Esophagus (tissue), 2 donors: Measurements from ENCODE around the gene FIBCD1. TPM values are rescaled to one million over a fixed set of nuclear protein-coding genes. Genes with fewer than 3 reads are reported as not detected.
A peak's percentile ranks its signal among the peaks of the same experiment; 100 is the strongest.

Experiments used
- H3K27ac ChIP-seq, 2 donors: one replicate each; pipeline ENCODE4 v1.5.1; 2013; ENCODE audit warnings: low read depth in 2 of 2, mild to moderate bottlenecking in 2 of 2, inconsistent platforms in 1 of 2, low read length in 1 of 2, moderate library complexity in 1 of 2
- H3K27me3 ChIP-seq, 2 donors: one replicate each; pipeline ENCODE4 v1.6.1; 2013; ENCODE audit warnings: low read length in 2 of 2, control low read depth in 1 of 2, mild to moderate bottlenecking in 1 of 2; ENCODE audit not compliant: insufficient read depth in 2 of 2, control insufficient read depth in 1 of 2
- H3K36me3 ChIP-seq, 2 donors: one replicate each; pipeline ENCODE4 v1.6.1; 2013; ENCODE audit warnings: low read length in 1 of 2; ENCODE audit not compliant: control insufficient read depth in 2 of 2, insufficient read depth in 2 of 2
- H3K4me1 ChIP-seq, 2 donors: one replicate each; pipeline ENCODE4 v1.6.1; 2013; ENCODE audit warnings: low read length in 1 of 2; ENCODE audit not compliant: control insufficient read depth in 2 of 2, insufficient read depth in 2 of 2
- H3K4me3 ChIP-seq, 2 donors: one replicate each; pipeline ENCODE4 v1.5.1; 2013; ENCODE audit warnings: low read length in 2 of 2, mild to moderate bottlenecking in 2 of 2, low read depth in 1 of 2, moderate library complexity in 1 of 2
- H3K9me3 ChIP-seq, 2 donors: one replicate each; pipeline ENCODE4 v1.6.1; 2013; ENCODE audit warnings: mild to moderate bottlenecking in 2 of 2, low read depth in 1 of 2, low read length in 1 of 2, moderate library complexity in 1 of 2; ENCODE audit not compliant: control insufficient read depth in 2 of 2, insufficient read depth in 1 of 2
- WGBS, 2 donors: extraction: QIAGEN DNeasy Blood & Tissue Kit; methylation state at CpG; one replicate each; pipeline ENCODE4 v1.1.7; 2013; 5-methylcytosine and 5-hydroxymethylcytosine counted together
- polyA plus RNA-seq, 2 donors: library from polyadenylated mRNA; stranded (reverse); fragments of 200-250 nt; gene quantifications; one replicate each; pipeline ENCODE4 v1.2.3, GENCODE V29; 2013
- donor health status: healthy with polysubstance abuse.
- donor health status: Bipolar disorder and iron deficiency.

Gene FIBCD1
- polyA plus RNA-seq, 2 donors = 0.06 to 0.24 TPM

- no peaks in the 10 kb centered on the region for H3K36me3 ChIP-seq
- H3K27me3 ChIP-seq = peaks cover 0 to 20% of the 10 kb centered on the region in 2 donors
- H3K9me3 ChIP-seq = no peaks in the 10 kb centered on the region
- peak overlapping the region in 1 of 2 donors; percentile 42 for H3K4me3 ChIP-seq
- peaks cover 9% of the 10 kb centered on the region in 2 donors for H3K4me1 ChIP-seq
- 3% methylated on average over 31 to 52 of the region's 52 CpGs for WGBS, 2 donors
- no peak overlapping the region for H3K27ac ChIP-seq
Observed at GRCh38 chr9:130938184-130938651, 829 bp downstream of the FIBCD1 start.

GRCh38 chr9:130937146-130938076 is 1.6 kb downstream of the FIBCD1 start:
- Histone ChIP-seq H3K4me1 (peaks cover 9% of the 10 kb centered on the region in 2 donors), H3K36me3 (no peaks in the 10 kb centered on the region), H3K27ac (no peak overlapping the region), H3K4me3 (no peak overlapping the region), H3K9me3 (no peaks in the 10 kb centered on the region), H3K27me3 (peaks cover 0 to 25% of the 10 kb centered on the region in 2 donors)
- 59 to 60% methylated on average over 21 to 23 of the region's 23 CpGs for WGBS, 2 donors

- WGBS, 2 donors = 45 to 48% methylated on average over 12 of the region's 12 CpGs
- no peak overlapping the region for H3K27ac ChIP-seq
- H3K4me3 ChIP-seq = no peak overlapping the region
- H3K27me3 ChIP-seq = peaks cover 0 to 25% of the 10 kb centered on the region in 2 donors
- no peaks in the 10 kb centered on the region for H3K9me3 ChIP-seq
- H3K4me1 ChIP-seq = peaks cover 9% of the 10 kb centered on the region in 2 donors
- H3K36me3 ChIP-seq = no peaks in the 10 kb centered on the region
Observed at GRCh38 chr9:130936285-130937117, 2.5 kb downstream of the FIBCD1 start.

- H3K27ac ChIP-seq = no peak overlapping the region
- H3K9me3 ChIP-seq = no peaks in the 10 kb centered on the region
- H3K36me3 ChIP-seq = no peaks in the 10 kb centered on the region
- H3K4me1 ChIP-seq = peaks cover 9% of the 10 kb centered on the region in 2 donors
- 80 to 88% methylated on average over 13 of the region's 13 CpGs for WGBS, 2 donors
- peaks cover 0 to 25% of the 10 kb centered on the region in 2 donors for H3K27me3 ChIP-seq
- no peak overlapping the region for H3K4me3 ChIP-seq
Observed at GRCh38 chr9:130935648-130936271, 3.3 kb downstream of the FIBCD1 start.

- no peaks in the 10 kb centered on the region for H3K36me3 ChIP-seq
- H3K27me3 ChIP-seq = peaks cover 0 to 21% of the 10 kb centered on the region in 2 donors
- H3K27ac ChIP-seq = no peak overlapping the region
- no peak overlapping the region for H3K4me3 ChIP-seq
- 50 to 51% methylated on average over 16 of the region's 16 CpGs for WGBS, 2 donors
- H3K9me3 ChIP-seq = no peaks in the 10 kb centered on the region
- peaks cover 9% of the 10 kb centered on the region in 2 donors for H3K4me1 ChIP-seq
Observed at GRCh38 chr9:130934702-130935647, 4.1 kb downstream of the FIBCD1 start.

- no peaks in the 10 kb centered on the region for H3K9me3 ChIP-seq
- peaks cover 6% of the 10 kb centered on the region in 2 donors for H3K4me1 ChIP-seq
- WGBS, 2 donors = 74% methylated on average over 11 of the region's 11 CpGs
- H3K27me3 ChIP-seq = peaks cover 0 to 18% of the 10 kb centered on the region in 2 donors
- H3K27ac ChIP-seq = no peak overlapping the region
- H3K36me3 ChIP-seq = no peaks in the 10 kb centered on the region
- H3K4me3 ChIP-seq = no peak overlapping the region
Observed at GRCh38 chr9:130934246-130934645, 4.8 kb downstream of the FIBCD1 start.

- H3K4me3 ChIP-seq = no peak overlapping the region
- no peak overlapping the region for H3K27ac ChIP-seq
- WGBS, 2 donors = 13 to 26% methylated on average over 25 to 26 of the region's 26 CpGs
- peaks cover 3% of the 10 kb centered on the region in 2 donors for H3K4me1 ChIP-seq
- H3K36me3 ChIP-seq = no peaks in the 10 kb centered on the region
- H3K9me3 ChIP-seq = no peaks in the 10 kb centered on the region
- peaks cover 0 to 16% of the 10 kb centered on the region in 2 donors for H3K27me3 ChIP-seq
Observed at GRCh38 chr9:130933114-130934046, 5.7 kb downstream of the FIBCD1 start.
